DOHH2 (cell line): ENCODE results near the gene LRP8.

Source experiments
- H3F3A ChIP-seq: fragments of 200-600 bp; sonication (generic), shearing (Covaris generic); 2 replicates; pipeline ENCODE4 v1.6.0; 2016; ENCODE audit warnings: antibody characterized with exemption, mild to moderate bottlenecking; ENCODE audit not compliant: control insufficient read depth, insufficient read depth
- H3K27ac ChIP-seq: fragments of 200-600 bp; sonication (generic); 2 replicates; pipeline ENCODE4 v1.5.1; 2014; ENCODE audit warnings: low read depth, mild to moderate bottlenecking, low read length, moderate library complexity
- H3K27me3 ChIP-seq: fragments of 200-600 bp; sonication (generic); 2 replicates; pipeline ENCODE4 v1.6.1; 2014; ENCODE audit warnings: mild to moderate bottlenecking, low read length, mixed read lengths; ENCODE audit not compliant: control insufficient read depth
- H3K36me3 ChIP-seq: fragments of 200-600 bp; sonication (generic); 2 replicates; pipeline ENCODE4 v1.6.1; 2014; ENCODE audit warnings: mild to moderate bottlenecking, low read length, moderate library complexity, mixed read lengths; ENCODE audit not compliant: control insufficient read depth
- H3K4me1 ChIP-seq: fragments of 200-600 bp; sonication (generic); 2 replicates; pipeline ENCODE4 v1.6.1; 2014; ENCODE audit warnings: mild to moderate bottlenecking, low read length, mixed read lengths; ENCODE audit not compliant: control insufficient read depth
- H3K4me2 ChIP-seq: fragments of 200-600 bp; sonication (generic); 2 replicates; pipeline ENCODE4 v1.6.0; 2014; ENCODE audit warnings: mild to moderate bottlenecking, low read length, moderate library complexity
- H3K4me3 ChIP-seq: fragments of 200-600 bp; sonication (generic); 2 replicates; pipeline ENCODE4 v1.5.1; 2014; ENCODE audit warnings: mild to moderate bottlenecking, low read length, mixed read lengths
- H3K79me2 ChIP-seq: fragments of 200-600 bp; sonication (generic); 2 replicates; pipeline ENCODE4 v1.6.1; 2014; ENCODE audit warnings: mild to moderate bottlenecking, low read length, mixed read lengths; ENCODE audit not compliant: control insufficient read depth
- H3K9me2 ChIP-seq: fragments of 200-600 bp; sonication (generic); replicated peaks from 2 replicates; pipeline ENCODE4 v1.6.1; 2014; ENCODE audit warnings: mild to moderate bottlenecking, low read length, mixed read lengths; ENCODE audit not compliant: control insufficient read depth
- H3K9me3 ChIP-seq: fragments of 200-600 bp; sonication (generic); 2 replicates; pipeline ENCODE4 v1.6.1; 2014; ENCODE audit warnings: antibody characterized with exemption, low read length, mixed read lengths; ENCODE audit not compliant: control insufficient read depth, insufficient read depth
- H4K20me1 ChIP-seq: fragments of 200-600 bp; sonication (generic); 2 replicates; pipeline ENCODE4 v1.6.0; 2014; ENCODE audit warnings: low read depth, mild to moderate bottlenecking, antibody characterized with exemption, low read length, moderate library complexity; ENCODE audit not compliant: control insufficient read depth, insufficient read depth
- CTCF ChIP-seq: fragments of 200-600 bp; sonication (generic); IDR thresholded peaks from one replicate; pipeline ENCODE4 v1.5.1; 2014; ENCODE audit warnings: antibody characterized with exemption, mild to moderate bottlenecking, low read depth, low read length; ENCODE audit not compliant: poor library complexity, severe bottlenecking
- EZH2phosphoT487 ChIP-seq: fragments of 200-600 bp; sonication (generic); IDR thresholded peaks from 2 replicates; pipeline ENCODE4 v1.6.1; 2017; ENCODE audit warnings: borderline replicate concordance, mild to moderate bottlenecking, antibody characterized with exemption, low read length, moderate library complexity, mixed read lengths

LRP8 gene

GRCh38 chr1:53349968-53350852 lies 22.3 kb upstream of the LRP8 start:
- TF ChIP-seq CTCF (no peak), EZH2phosphoT487 (no peak)
- no peak overlapping the region for H3K27ac ChIP-seq
- no peak overlapping the region for H3K4me2 ChIP-seq
- no peaks in the 10 kb centered on the region for H3K4me1 ChIP-seq
- no peaks in the 10 kb centered on the region for H3K36me3 ChIP-seq
- no peaks in the 10 kb centered on the region for H3K9me3 ChIP-seq
- no peaks in the 10 kb centered on the region for H3K79me2 ChIP-seq
- no peaks in the 10 kb centered on the region for H4K20me1 ChIP-seq
- H3K4me3 ChIP-seq, result no peak overlapping the region
- no peaks in the 10 kb centered on the region for H3K9me2 ChIP-seq
- 0 out of 2 replicates have a peak, but pooled peaks cover 2% of the 10 kb centered on the region for H3K27me3 ChIP-seq
- no peaks in the 10 kb centered on the region for H3F3A ChIP-seq

- H3K79me2 ChIP-seq, result no peaks in the 10 kb centered on the region
- no peaks in the 10 kb centered on the region for H4K20me1 ChIP-seq
- H3K4me1 ChIP-seq, result no peaks in the 10 kb centered on the region
- no peaks in the 10 kb centered on the region for H3F3A ChIP-seq
- no peaks in the 10 kb centered on the region for H3K9me2 ChIP-seq
- H3K27me3 ChIP-seq, result 0 out of 2 replicates have a peak, but pooled peaks cover 4% of the 10 kb centered on the region
- TF ChIP-seq EZH2phosphoT487 (no peak), CTCF (no peak)
- H3K4me2 ChIP-seq, result no peak overlapping the region
- no peak overlapping the region for H3K4me3 ChIP-seq
- no peaks in the 10 kb centered on the region for H3K9me3 ChIP-seq
- no peaks in the 10 kb centered on the region for H3K36me3 ChIP-seq
- H3K27ac ChIP-seq, result no peak overlapping the region
Observed at GRCh38 chr1:53349369-53349835, 21.5 kb upstream of the LRP8 start.

- no peaks in the 10 kb centered on the region for H3F3A ChIP-seq
- no peaks in the 10 kb centered on the region for H3K9me2 ChIP-seq
- H3K79me2 ChIP-seq, result no peaks in the 10 kb centered on the region
- H3K9me3 ChIP-seq, result no peaks in the 10 kb centered on the region
- 0 out of 2 replicates have a peak, but pooled peaks cover 4% of the 10 kb centered on the region for H3K27me3 ChIP-seq
- no peaks in the 10 kb centered on the region for H3K4me1 ChIP-seq
- TF ChIP-seq EZH2phosphoT487, result no peak
- no peak for TF ChIP-seq CTCF
- no peak overlapping the region for H3K4me2 ChIP-seq
- H3K36me3 ChIP-seq, result no peaks in the 10 kb centered on the region
- H4K20me1 ChIP-seq, result no peaks in the 10 kb centered on the region
- no peak overlapping the region for H3K27ac ChIP-seq
- no peak overlapping the region for H3K4me3 ChIP-seq
Observed at GRCh38 chr1:53348486-53349368, 20.9 kb upstream of the LRP8 start.
